Peyer's patch (tissue), 4 donors: ENCODE measurements around the gene LY6G6F. TPM values are rescaled to one million over a fixed set of nuclear protein-coding genes. Genes with fewer than 3 reads are reported as not detected.

Experiments used
- DNase-seq, 3 donors: peaks; one replicate each; pipeline ENCODE4 v3.0.0-alpha.2; 2017 to 2019
- H3K27ac ChIP-seq, 4 donors: fragments of 200-600 bp; sonication (generic); one replicate each; pipeline ENCODE4 v1.5.1; 2016 to 2019
- H3K27me3 ChIP-seq, 2 donors: fragments of 200-600 bp; sonication (generic); one replicate each; pipeline ENCODE4 v1.5.1; 2019
- H3K36me3 ChIP-seq, 3 donors: fragments of 200-600 bp; sonication (generic); one replicate each; pipeline ENCODE4 v1.5.1; 2016 to 2019
- H3K4me1 ChIP-seq, 4 donors: fragments of 200-600 bp; sonication (generic); one replicate each; pipeline ENCODE4 v1.5.1; 2016 to 2019
- H3K4me3 ChIP-seq, 4 donors: fragments of 200-600 bp; sonication (generic); 1 replicate in 3 of 4; 2 replicates in 1 of 4; pipeline ENCODE4 v1.5.1; 2016 to 2019; ENCODE audit warnings: mild to moderate bottlenecking in 1 of 4
- H3K9me3 ChIP-seq, 4 donors: fragments of 200-600 bp; sonication (generic); one replicate each; pipeline ENCODE4 v1.5.1; 2016 to 2019; ENCODE audit warnings: mild to moderate bottlenecking in 1 of 4
- CTCF ChIP-seq, 6 experiments: fragments of 450-650 bp in 4 of 6; fragments of 200-600 bp in 2 of 6; sonication (generic) in 1 of 6; IDR thresholded peaks; one replicate each; pipeline ENCODE4 v1.5.1; 2017 to 2019; ENCODE audit warnings: antibody characterized with exemption in 6 of 6, mild to moderate bottlenecking in 3 of 6, moderate library complexity in 1 of 6
- POLR2A ChIP-seq, 2 donors: fragments of 450-650 bp; IDR thresholded peaks; one replicate each; pipeline ENCODE4 v1.5.1; 2017; ENCODE audit warnings: antibody characterized with exemption in 2 of 2, mild to moderate bottlenecking in 2 of 2, moderate library complexity in 2 of 2
- total RNA-seq, 4 donors: library from RNA; depleted of rRNA; stranded (reverse); fragments of >200 nt; gene quantifications; one replicate each; pipeline ENCODE4 v1.1.0, GENCODE V29; 2016

Gene LY6G6F
- total RNA-seq, 4 donors from 2014 or later, result not detected

GRCh38 chr6:31663961-31664789 is 42.5 kb upstream of the LY6G6F start:
- H3K4me3 ChIP-seq, result peak overlapping the region; percentile 68 to 95 (median 79)
- TF ChIP-seq CTCF (IDR thresholded peaks at IDR 0.05), result no peak
- no peaks in the 10 kb centered on the region for H3K9me3 ChIP-seq
- H3K27me3 ChIP-seq, result no peaks in the 10 kb centered on the region
- peaks cover 0 to 31% (median 0%) of the 10 kb centered on the region in 3 donors for H3K36me3 ChIP-seq
- H3K27ac ChIP-seq, result peak overlapping the region; percentile 92 to 99 (median 95)
- DNase-seq, result peak in 1 of 3 donors; percentile 61
- H3K4me1 ChIP-seq, result peaks cover 4 to 53% (median 10%) of the 10 kb centered on the region in 4 donors

GRCh38 chr6:31664790-31665500 is 41.7 kb upstream of the LY6G6F start, which contains the start of gene GPANK1:
Gene GPANK1 (minus strand): TSS chr6:31664997. CDS start chr6:31664478, 519 bp downstream.
- peak; percentile 89 to 97 (median 94) for DNase-seq
- Histone ChIP-seq H3K4me3 (peak within 1 kb of the TSS; percentile 68 to 95 (median 79)), H3K27ac (peak within 1 kb of the TSS; percentile 92 to 99 (median 95)), H3K9me3 (no peaks in the 10 kb centered on the region), H3K27me3 (no peaks in the 10 kb centered on the region), H3K4me1 (peaks cover 2 to 46% (median 5%) of the 10 kb centered on the region in 4 donors), H3K36me3 (peaks cover 0 to 38% (median 0%) of the 10 kb centered on the region in 3 donors)
- no peak for TF ChIP-seq CTCF (IDR thresholded peaks at IDR 0.05)
- TF ChIP-seq POLR2A (IDR thresholded peaks at IDR 0.05), result peak; percentile 62 to 81

GRCh38 chr6:31665501-31666336 is 40.9 kb upstream of the LY6G6F start, which contains the start of gene CSNK2B:
Gene CSNK2B (plus strand): TSS chr6:31666080. CDS start chr6:31666832, 752 bp downstream.
- H3K27ac ChIP-seq, result peak within 1 kb of the TSS; percentile 92 to 99 (median 95)
- peaks cover 2 to 46% (median 5%) of the 10 kb centered on the region in 4 donors for H3K4me1 ChIP-seq
- peak in 2 of 6 experiments; percentile 12 to 18 for TF ChIP-seq CTCF (IDR thresholded peaks at IDR 0.05)
- peak; percentile 80 to 85 for TF ChIP-seq POLR2A (IDR thresholded peaks at IDR 0.05)
- DNase-seq, result peak; percentile 99 to 100 (median 99)
- H3K27me3 ChIP-seq, result no peaks in the 10 kb centered on the region
- H3K4me3 ChIP-seq, result peak within 1 kb of the TSS; percentile 68 to 95 (median 79)
- no peaks in the 10 kb centered on the region for H3K9me3 ChIP-seq
- peaks cover 0 to 46% (median 0%) of the 10 kb centered on the region in 3 donors for H3K36me3 ChIP-seq

- Histone ChIP-seq H3K36me3 (peaks cover 0 to 53% (median 0%) of the 10 kb centered on the region in 3 donors), H3K9me3 (no peaks in the 10 kb centered on the region), H3K4me3 (peak overlapping the region; percentile 68 to 95 (median 79)), H3K27me3 (no peaks in the 10 kb centered on the region), H3K4me1 (peaks cover 2 to 39% (median 5%) of the 10 kb centered on the region in 4 donors), H3K27ac (peak overlapping the region; percentile 92 to 99 (median 95))
- TF ChIP-seq POLR2A (IDR thresholded peaks at IDR 0.05), result no peak
- TF ChIP-seq CTCF (IDR thresholded peaks at IDR 0.05), result no peak
- no peak for DNase-seq
Observed at GRCh38 chr6:31666337-31666965, 40.2 kb upstream of the LY6G6F start.
